GM12872 (cell line): ENCODE measurements around the gene NLN.

Experiments used
- TF ChIP-seq, protein P1 (sequence below): IDR thresholded peaks from 3 replicates; pipeline ENCODE4 v1.5.1; 2011; ENCODE audit warnings: low read depth, mild to moderate bottlenecking, low read length, moderate library complexity; ENCODE audit not compliant: insufficient read depth

Gene NLN

DNA sequence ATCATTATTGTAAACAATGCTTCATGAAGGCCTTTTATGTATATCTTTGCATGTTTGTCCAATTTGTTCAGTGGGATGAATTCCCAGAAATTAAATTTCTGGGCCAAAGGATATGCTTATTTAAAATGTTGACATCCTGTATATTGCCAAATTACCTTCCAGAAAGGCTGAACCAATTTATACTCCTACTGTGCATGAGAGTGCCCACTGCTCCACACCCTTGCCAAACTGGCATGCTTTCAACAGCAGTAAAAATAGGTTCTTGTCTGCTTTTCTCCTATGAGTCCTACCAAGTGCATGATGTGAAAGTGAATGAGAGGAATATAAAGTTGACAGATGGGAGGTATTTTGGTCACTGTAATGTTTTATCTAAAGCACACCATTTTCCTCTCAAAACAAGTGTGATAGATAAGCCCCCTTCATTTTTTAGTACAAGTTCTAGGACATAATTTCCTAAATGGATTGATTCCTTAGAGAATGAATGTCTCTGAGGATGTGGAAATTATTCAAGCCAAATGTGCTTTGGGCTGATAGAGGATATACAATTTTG, 133.8 kb downstream of the NLN start:
- TF ChIP-seq, protein P1, sequence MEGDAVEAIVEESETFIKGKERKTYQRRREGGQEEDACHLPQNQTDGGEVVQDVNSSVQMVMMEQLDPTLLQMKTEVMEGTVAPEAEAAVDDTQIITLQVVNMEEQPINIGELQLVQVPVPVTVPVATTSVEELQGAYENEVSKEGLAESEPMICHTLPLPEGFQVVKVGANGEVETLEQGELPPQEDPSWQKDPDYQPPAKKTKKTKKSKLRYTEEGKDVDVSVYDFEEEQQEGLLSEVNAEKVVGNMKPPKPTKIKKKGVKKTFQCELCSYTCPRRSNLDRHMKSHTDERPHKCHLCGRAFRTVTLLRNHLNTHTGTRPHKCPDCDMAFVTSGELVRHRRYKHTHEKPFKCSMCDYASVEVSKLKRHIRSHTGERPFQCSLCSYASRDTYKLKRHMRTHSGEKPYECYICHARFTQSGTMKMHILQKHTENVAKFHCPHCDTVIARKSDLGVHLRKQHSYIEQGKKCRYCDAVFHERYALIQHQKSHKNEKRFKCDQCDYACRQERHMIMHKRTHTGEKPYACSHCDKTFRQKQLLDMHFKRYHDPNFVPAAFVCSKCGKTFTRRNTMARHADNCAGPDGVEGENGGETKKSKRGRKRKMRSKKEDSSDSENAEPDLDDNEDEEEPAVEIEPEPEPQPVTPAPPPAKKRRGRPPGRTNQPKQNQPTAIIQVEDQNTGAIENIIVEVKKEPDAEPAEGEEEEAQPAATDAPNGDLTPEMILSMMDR: no peak

DNA sequence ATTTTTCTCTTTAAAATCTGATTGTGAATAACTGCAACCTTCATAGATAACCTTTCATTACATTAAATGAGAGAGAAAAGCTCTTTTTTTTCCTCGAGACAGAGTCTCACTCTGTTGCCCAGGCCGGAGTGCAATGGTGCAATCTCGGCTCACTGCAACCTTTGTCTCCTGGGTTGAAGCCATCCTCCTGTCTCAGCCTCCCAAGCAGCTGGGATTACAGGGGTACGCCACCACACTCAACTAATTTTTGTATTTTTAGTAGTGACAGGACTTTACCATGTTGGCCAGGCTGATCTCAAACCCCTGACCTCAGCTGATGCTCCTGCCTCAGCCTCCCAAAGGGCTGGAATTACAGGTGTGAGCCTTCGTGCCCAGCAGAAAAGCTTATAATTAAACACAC, 134.5 kb downstream of the NLN start:
- TF ChIP-seq, protein P1: no peak

- TF ChIP-seq, protein P1: no peak
These were observed 136.3 kb downstream of the NLN start for GRCh38 chr5:65858316-65858715.

GRCh38 chr5:65861830-65862241, 139.8 kb downstream of the NLN start:
- TF ChIP-seq, protein P1: no peak

DNA sequence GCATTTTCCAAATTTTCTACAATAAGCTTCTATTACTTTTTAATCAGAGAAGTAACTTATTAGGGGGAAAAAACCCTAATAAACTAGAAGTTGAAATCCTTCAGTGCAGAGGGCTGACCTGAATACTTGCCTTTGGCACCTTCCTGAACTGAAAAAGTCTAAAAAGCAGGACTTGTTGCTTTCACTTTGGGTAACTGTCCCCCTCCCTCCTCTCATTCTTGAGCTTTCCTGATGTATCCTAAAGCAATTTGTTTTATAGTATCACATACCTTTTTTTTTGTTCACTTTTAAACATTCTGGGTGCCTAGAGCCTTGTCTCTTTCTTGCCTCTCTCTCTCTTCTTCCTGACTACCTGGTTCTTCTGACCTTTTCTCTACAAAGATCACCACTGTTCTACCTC, 140.4 kb downstream of the NLN start:
- TF ChIP-seq, protein P1: no peak

- TF ChIP-seq, protein P1: no peak
These were observed 141.7 kb downstream of the NLN start for GRCh38 chr5:65863747-65864146.

DNA sequence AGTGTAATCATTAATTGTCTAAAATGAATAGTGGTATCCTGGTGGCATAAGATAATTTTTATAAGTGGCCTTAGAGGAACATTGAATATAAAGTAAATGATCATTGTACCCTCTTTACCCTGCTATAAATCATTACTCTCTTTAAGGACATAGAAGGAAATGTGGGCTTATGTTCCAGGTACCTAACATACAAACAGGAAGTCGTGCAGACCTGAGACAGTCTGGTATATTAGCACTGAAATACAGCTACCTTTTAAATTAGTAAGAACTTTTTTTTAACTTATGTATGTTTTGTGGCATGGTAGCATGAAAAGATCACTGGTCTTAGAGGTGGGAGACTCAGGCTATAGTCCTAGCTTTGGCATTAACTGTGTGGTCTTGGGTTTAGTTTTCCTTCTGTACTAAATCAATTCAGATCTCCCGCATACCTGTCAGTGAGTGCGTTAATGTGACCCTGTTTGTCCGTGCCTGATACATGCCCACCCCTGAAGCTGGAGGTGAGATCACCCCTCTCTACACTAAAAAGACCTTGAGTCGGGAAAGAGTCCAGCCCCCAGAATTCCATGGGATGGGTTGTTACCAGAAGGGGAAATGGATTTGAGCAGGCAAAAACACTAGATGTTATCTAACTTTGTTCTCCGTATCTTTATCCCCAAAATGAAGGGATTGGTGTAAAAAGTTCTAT, 145.0 kb downstream of the NLN start:
- TF ChIP-seq, protein P1: no peak
